DND-41 (cell line): ENCODE results near the gene OSBPL10.

ENCODE experiments used
- CTCF ChIP-seq: IDR thresholded peaks from 2 replicates; pipeline ENCODE4 v1.5.1; 2012; ENCODE audit warnings: borderline replicate concordance, low read length, moderate library complexity, mild to moderate bottlenecking; ENCODE audit not compliant: poor library complexity, severe bottlenecking; ENCODE audit errors: extremely low read depth
- EZH2 ChIP-seq: IDR thresholded peaks from 3 replicates; pipeline ENCODE4 v1.6.1; 2012; ENCODE audit warnings: borderline replicate concordance, low read depth, mild to moderate bottlenecking, moderate library complexity, low read length, inconsistent platforms; ENCODE audit not compliant: severe bottlenecking

GRCh38 chr3:31777092-31777491 is 204.0 kb downstream of the OSBPL10 start:
- TF ChIP-seq CTCF (no peak), EZH2 (no peak)
